HUES64 (cell line): ENCODE measurements around the gene GIMAP4. TPM values are rescaled to one million over a fixed set of nuclear protein-coding genes. Genes with fewer than 3 reads are reported as not detected.
"Not testable (repeated sequence)": the region's sequence is repeated elsewhere in the genome, so short reads cannot be mapped to it uniquely, and the experiment has no call there.

ENCODE experiments used
- H3K27ac ChIP-seq: 2 replicates; pipeline ENCODE4 v1.7.0; 2013; ENCODE audit warnings: low read depth, low read length, inconsistent platforms
- H3K27me3 ChIP-seq: 2 replicates; pipeline ENCODE4 v1.6.1; 2013; ENCODE audit warnings: mild to moderate bottlenecking, low read length; ENCODE audit not compliant: insufficient read depth
- H3K36me3 ChIP-seq: 2 replicates; pipeline ENCODE4 v1.6.1; 2013; ENCODE audit warnings: mild to moderate bottlenecking, low read length; ENCODE audit not compliant: insufficient read depth
- H3K4me1 ChIP-seq: 2 replicates; pipeline ENCODE4 v1.6.1; 2013; ENCODE audit warnings: mild to moderate bottlenecking, low read length, moderate library complexity; ENCODE audit not compliant: insufficient read depth
- H3K4me3 ChIP-seq: 2 replicates; pipeline ENCODE4 v1.5.1; 2013; ENCODE audit warnings: mild to moderate bottlenecking, low read length, moderate library complexity
- H3K9ac ChIP-seq: 2 replicates; pipeline ENCODE4 v1.6.1; 2013; ENCODE audit warnings: mild to moderate bottlenecking, low read depth, low read length
- H3K9me3 ChIP-seq: 2 replicates; pipeline ENCODE4 v1.6.1; 2013; ENCODE audit warnings: low read depth, low read length; ENCODE audit not compliant: insufficient read depth
- WGBS: fragments of 150-250, 120-280 bp; methylation state at CpG from one replicate; pipeline ENCODE4 v1.1.7; 2013; ENCODE audit warnings: missing lambda C conversion rate; 5-methylcytosine and 5-hydroxymethylcytosine counted together
- polyA plus RNA-seq, 2 experiments: library from polyadenylated mRNA; stranded (reverse); fragments of 50-300 nt; gene quantifications; one replicate each; pipeline ENCODE4 v1.2.3, GENCODE V29; 2013

GIMAP4 gene
- not detected for polyA plus RNA-seq (2013, experiment 1 of 2)
- polyA plus RNA-seq (2013, experiment 2 of 2), result 0.25 TPM

DNA sequence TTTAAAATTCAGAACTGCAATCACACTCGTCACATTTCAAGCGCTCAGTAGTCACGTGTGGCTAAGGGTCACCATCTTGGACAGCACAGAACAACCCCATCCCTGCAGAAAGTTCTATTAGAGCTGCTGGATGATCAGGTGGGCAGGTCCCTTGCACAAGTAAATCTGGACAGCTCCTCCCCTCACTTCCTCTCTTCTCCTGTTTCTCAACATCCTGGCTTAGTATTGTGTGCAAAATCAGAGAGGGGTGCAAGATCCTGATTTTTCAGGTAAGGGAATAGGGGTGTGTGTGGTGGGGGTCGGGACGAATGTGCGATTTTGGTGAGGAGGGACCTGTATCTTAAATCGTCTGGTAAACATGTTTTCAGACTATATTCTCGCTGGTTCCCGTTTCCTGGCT, at the start of gene GIMAP4:
Gene GIMAP4 (plus strand): TSS at position 222 of the 400 bp plus-strand sequence. CDS start 2,512 bp downstream, outside the sequence.
- H3K9ac ChIP-seq, result no peak within 1 kb of the TSS
- peaks cover 41% of the 10 kb centered on the region for H3K4me1 ChIP-seq
- no peaks in the 10 kb centered on the region for H3K36me3 ChIP-seq
- no peaks in the 10 kb centered on the region; the same call in 1 of the 2 replicates for H3K27me3 ChIP-seq
- WGBS, result 91% methylated on average over 9 of the region's 9 CpGs
- no peak within 1 kb of the TSS; the same call in 1 of the 2 replicates for H3K4me3 ChIP-seq
- H3K9me3 ChIP-seq, result no peaks in the 10 kb centered on the region
- no peak within 1 kb of the TSS for H3K27ac ChIP-seq

DNA sequence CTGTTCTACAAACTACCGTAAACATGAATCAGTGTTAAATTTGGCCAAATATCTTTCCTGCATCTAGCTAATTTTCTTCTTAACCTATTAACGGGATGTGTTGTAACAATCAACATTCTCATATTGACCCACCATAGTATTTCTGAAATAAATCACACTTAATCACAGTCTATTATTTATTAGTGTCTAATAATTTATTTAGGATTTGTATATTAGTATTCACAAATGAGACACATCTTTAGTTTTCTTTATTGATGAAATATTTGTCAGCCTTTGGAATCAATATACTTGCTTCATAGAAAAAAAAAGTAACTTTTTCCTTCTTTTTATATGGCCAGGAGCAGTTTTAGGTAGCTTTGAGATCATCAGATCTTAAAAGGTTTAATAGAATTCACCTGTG, 47.9 kb upstream of the GIMAP4 start:
- H3K9me3 ChIP-seq, result no peaks in the 10 kb centered on the region
- peaks cover 12% of the 10 kb centered on the region for H3K4me1 ChIP-seq
- H3K36me3 ChIP-seq, result no peaks in the 10 kb centered on the region
- H3K27ac ChIP-seq, result no peak overlapping the region
- H3K9ac ChIP-seq, result no peak overlapping the region
- H3K4me3 ChIP-seq, result no peak overlapping the region
- WGBS, result 100% methylated on average over 2 of the region's 2 CpGs
- no peaks in the 10 kb centered on the region for H3K27me3 ChIP-seq

DNA sequence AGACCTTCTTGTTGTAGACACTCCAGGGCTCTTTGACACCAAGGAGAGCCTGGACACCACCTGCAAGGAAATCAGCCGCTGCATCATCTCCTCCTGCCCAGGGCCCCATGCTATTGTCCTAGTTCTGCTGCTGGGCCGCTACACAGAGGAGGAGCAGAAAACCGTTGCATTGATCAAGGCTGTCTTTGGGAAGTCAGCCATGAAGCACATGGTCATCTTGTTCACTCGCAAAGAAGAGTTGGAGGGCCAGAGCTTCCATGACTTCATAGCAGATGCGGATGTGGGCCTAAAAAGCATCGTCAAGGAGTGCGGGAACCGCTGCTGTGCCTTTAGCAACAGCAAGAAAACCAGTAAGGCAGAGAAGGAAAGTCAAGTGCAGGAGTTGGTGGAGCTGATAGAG, 47.0 kb upstream of the GIMAP4 start:
- no peaks in the 10 kb centered on the region for H3K27me3 ChIP-seq

DNA sequence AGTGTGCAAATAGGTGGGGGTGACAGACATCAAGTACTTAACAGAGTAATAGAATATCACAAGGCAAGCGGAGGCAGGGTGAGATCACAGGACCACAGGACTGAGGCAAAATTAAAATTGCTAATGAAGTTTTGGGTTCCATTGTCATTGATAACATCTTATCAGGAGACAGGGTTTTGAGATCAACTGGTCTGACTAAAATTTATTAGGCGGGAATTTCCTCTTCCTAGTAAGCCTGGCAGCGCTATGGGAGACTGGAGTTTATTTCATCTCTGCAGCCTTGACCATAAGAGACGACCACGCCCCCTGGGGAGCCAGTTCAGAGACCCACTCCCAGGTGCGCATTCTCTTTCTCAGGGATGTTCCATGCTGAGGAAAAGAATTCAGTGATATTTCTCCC, 44.3 kb upstream of the GIMAP4 start:
- Histone ChIP-seq H3K4me1 (peaks cover 13% of the 10 kb centered on the region), H3K4me3 (0 out of 2 replicates have a peak overlapping the region, but pooled peaks have one; percentile 2)
- H3K9ac ChIP-seq, H3K27ac ChIP-seq, H3K36me3 ChIP-seq, H3K9me3 ChIP-seq, H3K27me3 ChIP-seq: not testable (repeated sequence)
- 22% methylated on average over 6 of the region's 6 CpGs for WGBS

More for the DNA sequence above, 47.0 kb upstream of the GIMAP4 start:
- Histone ChIP-seq H3K36me3 (no peaks in the 10 kb centered on the region), H3K9me3 (no peaks in the 10 kb centered on the region), H3K9ac (no peak overlapping the region), H3K4me1 (peaks cover 13% of the 10 kb centered on the region), H3K27ac (no peak overlapping the region), H3K4me3 (no peak overlapping the region)
- 89% methylated on average over 8 of the region's 8 CpGs for WGBS

DNA sequence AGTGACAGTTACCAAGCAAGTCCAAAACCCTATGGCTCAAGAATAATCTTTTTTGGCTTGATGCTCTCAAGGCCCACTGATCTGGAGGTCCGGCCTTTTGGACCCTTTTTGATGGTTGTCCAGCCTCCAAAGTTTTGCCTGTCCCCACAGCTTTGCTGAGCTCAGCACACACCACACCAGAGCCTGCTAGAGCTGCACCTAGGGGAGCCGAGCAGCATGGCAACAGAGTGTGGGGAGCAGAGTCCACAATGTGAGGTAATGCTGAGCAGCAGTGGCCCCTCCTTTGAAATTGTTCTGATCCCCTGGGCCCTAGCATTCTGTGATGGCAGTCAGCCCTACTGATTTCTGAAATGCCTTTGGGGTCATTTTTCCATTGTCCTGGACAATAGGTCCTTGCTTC, 43.2 kb upstream of the GIMAP4 start:
- Histone ChIP-seq H3K9ac (no peak overlapping the region), H3K27me3 (no peaks in the 10 kb centered on the region), H3K9me3 (peaks cover 2% of the 10 kb centered on the region), H3K4me1 (peaks cover 13% of the 10 kb centered on the region), H3K36me3 (no peaks in the 10 kb centered on the region), H3K27ac (no peak overlapping the region), H3K4me3 (no peak overlapping the region)
- WGBS, result 74% methylated on average over 2 of the region's 2 CpGs

DNA sequence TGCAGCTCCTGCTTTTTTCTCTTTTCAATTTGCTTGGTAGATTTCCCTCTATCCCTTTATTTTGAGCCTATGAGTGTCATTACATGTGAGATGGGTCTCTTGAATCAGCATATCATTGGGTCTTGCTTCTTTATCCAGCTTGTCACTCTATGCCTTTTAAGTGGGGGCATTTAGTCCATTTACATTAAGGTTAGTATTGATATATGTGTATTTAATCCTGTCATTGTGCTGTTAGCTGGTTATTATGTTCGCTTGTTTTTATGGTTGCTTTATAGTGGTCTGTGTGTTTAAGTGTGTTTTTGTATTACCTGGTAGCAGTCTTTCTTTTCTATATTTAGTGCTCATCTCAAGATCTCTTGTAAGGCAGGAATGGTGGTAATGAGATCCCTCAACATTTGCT, 35.5 kb upstream of the GIMAP4 start:
- 93% methylated on average over 1 of the region's 1 CpG for WGBS
- Histone ChIP-seq H3K9ac (no peak overlapping the region), H3K27me3 (no peaks in the 10 kb centered on the region), H3K4me1 (no peaks in the 10 kb centered on the region), H3K36me3 (no peaks in the 10 kb centered on the region), H3K4me3 (no peak overlapping the region), H3K27ac (no peak overlapping the region), H3K9me3 (peaks cover 17% of the 10 kb centered on the region)

DNA sequence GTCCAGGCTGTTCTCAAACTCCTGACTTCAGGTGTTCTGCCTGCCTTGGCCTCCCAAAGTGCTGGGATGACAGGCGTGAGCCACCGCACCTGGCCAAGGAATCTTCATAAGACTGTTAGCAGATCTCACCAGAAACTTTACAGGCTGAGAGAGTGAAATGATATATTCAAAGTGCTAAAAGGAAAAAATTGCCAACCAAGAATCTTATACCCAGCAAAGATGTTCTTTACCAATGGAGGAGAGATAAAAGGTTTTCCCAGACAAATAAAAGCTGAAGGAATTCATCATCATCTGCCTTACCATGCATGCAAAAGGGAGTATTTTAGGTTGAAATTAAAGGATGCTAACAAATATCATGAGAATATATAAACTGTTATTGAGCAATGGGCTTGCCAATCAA, 28.9 kb upstream of the GIMAP4 start:
- Histone ChIP-seq H3K4me3 (no peak overlapping the region), H3K36me3 (no peaks in the 10 kb centered on the region), H3K9me3 (peaks cover 32% of the 10 kb centered on the region), H3K27ac (no peak overlapping the region), H3K27me3 (no peaks in the 10 kb centered on the region), H3K4me1 (no peaks in the 10 kb centered on the region), H3K9ac (no peak overlapping the region)
- WGBS, result 85% methylated on average over 2 of the region's 2 CpGs

DNA sequence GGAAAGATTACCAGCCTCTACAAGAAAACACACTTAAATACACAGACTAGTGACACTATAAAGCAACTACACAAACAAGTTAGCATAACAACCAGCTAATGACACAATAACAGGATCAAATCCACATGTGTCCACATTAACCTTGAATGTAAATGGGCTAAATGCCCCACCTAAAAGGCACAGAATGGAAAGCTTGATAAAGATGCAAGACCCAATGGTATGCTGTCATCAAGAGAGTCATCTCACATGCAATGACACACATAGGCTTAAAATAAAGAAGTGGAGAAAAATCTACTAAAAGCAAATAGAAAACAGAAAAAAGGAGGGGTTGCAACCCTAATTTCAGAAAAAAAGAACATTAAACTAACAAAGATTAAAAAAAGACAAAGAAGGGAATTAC, 14.0 kb upstream of the GIMAP4 start:
- Histone ChIP-seq H3K9ac (no peak overlapping the region), H3K27ac (no peak overlapping the region), H3K4me3 (no peak overlapping the region), H3K27me3 (no peaks in the 10 kb centered on the region), H3K9me3 (peaks cover 25% of the 10 kb centered on the region), H3K36me3 (no peaks in the 10 kb centered on the region), H3K4me1 (no peaks in the 10 kb centered on the region)

DNA sequence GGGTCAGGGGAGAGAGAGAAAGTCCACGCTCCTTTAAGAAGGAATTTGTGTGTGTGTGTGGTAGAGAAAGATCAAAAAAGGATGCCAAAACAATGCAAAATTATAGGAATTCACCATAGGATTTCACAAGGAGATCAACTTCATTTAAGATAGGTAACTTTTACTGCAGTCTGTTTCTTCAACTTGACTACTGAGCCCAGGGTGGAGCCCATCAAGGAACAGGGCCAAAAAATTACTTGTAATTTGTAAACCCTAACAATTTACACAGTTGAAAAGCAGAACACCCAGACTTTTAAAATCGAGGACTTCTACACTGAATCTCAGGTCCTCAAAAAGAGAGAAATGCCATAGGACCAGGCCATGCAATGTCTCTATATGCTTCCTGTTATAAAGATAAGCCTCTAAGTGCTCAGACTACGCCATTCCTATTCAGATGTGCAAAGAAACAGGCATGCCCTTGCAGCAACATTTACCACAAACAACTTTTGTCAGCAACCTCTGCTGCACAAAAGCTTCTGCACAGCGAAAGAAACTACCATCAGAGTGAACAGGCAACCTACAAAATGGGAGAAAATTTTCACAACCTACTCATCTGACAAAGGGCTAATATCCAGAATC, 10.6 kb upstream of the GIMAP4 start:
- Histone ChIP-seq H3K9ac (no peak overlapping the region), H3K27me3 (no peaks in the 10 kb centered on the region), H3K4me3 (no peak overlapping the region), H3K4me1 (no peaks in the 10 kb centered on the region), H3K9me3 (peaks cover 27% of the 10 kb centered on the region), H3K36me3 (no peaks in the 10 kb centered on the region), H3K27ac (no peak overlapping the region)
- WGBS, result 80% methylated on average over 4 of the region's 4 CpGs

DNA sequence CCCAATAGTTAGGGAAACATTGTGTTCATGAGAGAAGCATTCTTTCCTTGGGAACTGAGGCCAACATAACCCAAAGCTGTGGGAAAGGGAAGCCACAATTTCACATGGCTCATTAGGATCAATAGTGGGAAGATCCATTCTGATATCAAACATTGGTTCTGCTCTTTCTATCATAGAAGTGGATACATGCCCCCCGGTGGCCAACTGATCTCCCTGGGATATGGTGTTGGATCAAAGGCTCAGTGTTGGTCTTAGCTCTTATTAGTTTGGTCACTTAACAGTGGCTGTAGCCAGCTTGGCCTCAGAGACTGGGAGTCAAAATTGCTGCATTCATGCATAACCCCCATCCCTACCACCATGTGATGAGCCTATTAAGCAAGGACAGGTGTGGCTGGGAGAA, 6.7 kb upstream of the GIMAP4 start:
- Histone ChIP-seq H3K4me1 (peaks cover 21% of the 10 kb centered on the region), H3K36me3 (no peaks in the 10 kb centered on the region), H3K27me3 (no peaks in the 10 kb centered on the region; the same call in 1 of the 2 replicates), H3K4me3 (no peak overlapping the region), H3K27ac (no peak overlapping the region), H3K9me3 (peaks cover 24% of the 10 kb centered on the region), H3K9ac (no peak overlapping the region)
- 67% methylated on average over 1 of the region's 1 CpG for WGBS

DNA sequence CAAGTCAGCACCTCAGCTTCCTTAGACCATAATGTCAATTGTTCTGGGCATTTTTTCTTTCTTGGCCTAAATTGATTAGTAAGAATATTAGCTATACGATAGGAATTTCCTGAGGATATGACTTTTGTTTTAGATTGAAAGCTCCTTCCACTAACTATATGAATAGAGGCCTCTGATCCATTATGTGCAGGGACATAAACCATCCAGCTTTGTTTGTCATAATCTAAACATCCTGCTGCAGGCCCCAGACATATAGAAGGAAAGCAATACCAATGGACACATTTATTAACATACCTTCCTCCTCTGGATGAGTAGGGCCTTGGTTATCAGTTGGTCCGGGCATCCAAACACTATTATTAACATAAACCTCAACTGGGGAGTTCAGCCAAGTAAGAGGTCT, 4.3 kb upstream of the GIMAP4 start:
- Histone ChIP-seq H3K9me3 (peaks cover 24% of the 10 kb centered on the region), H3K36me3 (no peaks in the 10 kb centered on the region), H3K9ac (no peak overlapping the region), H3K27ac (no peak overlapping the region), H3K27me3 (no peaks in the 10 kb centered on the region; the same call in 1 of the 2 replicates), H3K4me1 (peaks cover 41% of the 10 kb centered on the region), H3K4me3 (no peak overlapping the region)
- no CpG with 5 or more reads among the region's 2 CpGs for WGBS

DNA sequence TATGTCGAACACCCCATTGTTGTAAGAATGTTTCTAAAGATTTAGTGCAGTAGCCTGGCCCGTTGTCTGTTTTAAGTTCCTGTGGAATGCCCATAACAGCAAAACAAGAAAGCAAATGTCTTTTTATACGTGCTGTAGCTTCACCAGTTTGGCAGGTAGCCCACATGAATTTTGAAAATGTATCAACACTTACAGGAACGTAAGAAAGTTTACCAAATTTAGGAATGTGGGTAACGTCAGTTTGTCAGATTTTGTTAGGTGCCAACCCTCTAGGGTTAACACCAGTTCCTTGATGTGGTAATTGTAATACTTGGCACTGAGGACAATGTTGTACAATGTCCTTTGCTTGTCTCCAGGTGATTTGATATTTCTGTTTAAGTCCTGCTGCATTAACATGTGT, 3.2 kb upstream of the GIMAP4 start:
- no peaks in the 10 kb centered on the region for H3K36me3 ChIP-seq
- no peaks in the 10 kb centered on the region; the same call in 1 of the 2 replicates for H3K27me3 ChIP-seq
- H3K4me3 ChIP-seq, result no peak overlapping the region
- H3K27ac ChIP-seq, result no peak overlapping the region
- H3K9ac ChIP-seq, result no peak overlapping the region
- peaks cover 41% of the 10 kb centered on the region for H3K4me1 ChIP-seq
- WGBS, result 87% methylated on average over 5 of the region's 5 CpGs
- H3K9me3 ChIP-seq, result peaks cover 15% of the 10 kb centered on the region
